ENCODE results near the gene CHML.
"Not testable (repeated sequence)": the region's sequence is repeated elsewhere in the genome, so short reads cannot be mapped to it uniquely, and the experiment has no call there.

The CHML gene

DNA sequence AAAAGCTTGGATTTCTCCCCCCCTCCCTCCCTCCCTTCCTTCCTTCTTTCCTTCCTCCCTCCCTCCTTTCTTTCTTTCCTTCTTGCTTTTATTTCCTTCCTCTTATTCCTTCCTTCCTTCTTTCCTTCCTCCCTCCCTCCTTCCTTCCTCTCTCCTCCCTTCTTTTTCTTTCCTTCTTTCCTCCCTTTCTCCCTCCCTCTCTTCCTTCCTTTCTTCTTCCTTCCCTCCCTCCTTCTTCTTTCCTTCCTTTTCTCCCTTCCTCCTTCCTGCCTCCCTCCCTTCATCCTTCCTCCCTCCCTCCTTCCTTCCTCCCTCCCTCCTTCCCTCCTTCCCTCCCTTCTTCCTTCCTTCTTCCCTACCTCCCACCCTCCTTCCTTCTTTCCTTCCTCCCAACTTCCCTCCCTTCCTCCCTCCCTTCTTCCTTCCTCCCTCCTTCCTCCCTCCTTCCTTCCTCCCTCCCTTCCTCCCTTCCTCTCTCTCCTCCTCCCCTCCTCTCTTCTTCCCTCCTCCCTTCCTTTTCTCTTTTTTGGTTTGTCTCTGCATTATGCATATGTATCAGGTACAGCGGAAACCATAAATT, 34.7 kb upstream of the CHML start:
- H3K9ac ChIP-seq: no peak overlapping the region
- TF ChIP-seq Cebpa-rat (IDR thresholded peaks at IDR 0.05): no peak
- no peaks in the 10 kb centered on the region for H3K27me3 ChIP-seq
- no peak overlapping the region for H3K4me3 ChIP-seq
- H3K4me2 ChIP-seq: no peak overlapping the region
- H3K27ac ChIP-seq: no peak overlapping the region
- no peaks in the 10 kb centered on the region for H4K20me1 ChIP-seq
- no peaks in the 10 kb centered on the region for H3K9me3 ChIP-seq
- H3K4me1 ChIP-seq: no peaks in the 10 kb centered on the region
- H3K36me3 ChIP-seq: no peaks in the 10 kb centered on the region

DNA sequence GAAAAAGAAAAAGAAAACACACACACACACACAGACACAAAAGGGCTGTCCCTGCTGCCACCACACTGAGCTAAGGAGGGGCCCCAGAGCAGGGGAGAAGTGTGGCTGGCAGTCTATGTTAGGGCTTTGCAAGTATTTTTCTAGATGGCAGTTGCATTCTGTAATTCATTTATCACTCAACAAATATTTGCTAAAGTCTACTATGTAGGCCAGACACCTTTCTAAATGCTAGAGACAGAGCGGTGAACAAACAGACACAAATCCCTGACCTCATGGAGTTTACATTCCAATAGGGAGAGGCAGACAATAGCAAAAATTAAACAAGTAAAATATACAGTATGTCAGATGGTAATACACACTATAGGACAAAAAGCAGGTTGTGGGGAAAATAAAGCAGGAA, 32.1 kb upstream of the CHML start:
- Histone ChIP-seq H3K9ac (no peak overlapping the region), H3K36me3 (no peaks in the 10 kb centered on the region), H4K20me1 (no peaks in the 10 kb centered on the region), H3K27ac (no peak overlapping the region), H3K4me1 (no peaks in the 10 kb centered on the region), H3K9me3 (no peaks in the 10 kb centered on the region), H3K4me2 (no peak overlapping the region), H3K27me3 (no peaks in the 10 kb centered on the region), H3K4me3 (no peak overlapping the region)
- TF ChIP-seq Cebpa-rat (IDR thresholded peaks at IDR 0.05): no peak

DNA sequence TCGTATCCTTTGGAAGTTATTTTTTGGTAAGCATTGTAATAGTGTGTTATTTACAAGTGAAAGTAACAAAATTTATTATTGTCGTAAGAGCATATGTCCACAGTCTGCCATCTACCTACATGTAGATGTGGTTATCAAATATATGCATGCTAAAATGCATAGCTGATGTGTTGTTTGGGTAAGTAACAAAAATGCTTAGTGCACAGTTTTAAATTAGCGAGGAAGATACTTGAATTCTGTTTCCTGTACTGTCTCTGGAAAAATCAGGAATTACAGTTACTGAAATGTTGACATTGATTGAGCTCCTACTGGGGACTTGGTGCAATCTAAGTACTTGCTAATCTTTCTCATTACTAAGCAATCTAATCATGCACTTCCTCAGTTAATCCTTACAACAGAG, 26.2 kb upstream of the CHML start:
- no peak for TF ChIP-seq Cebpa-rat (IDR thresholded peaks at IDR 0.05)
- Histone ChIP-seq H3K4me2 (no peak overlapping the region), H3K4me3 (no peak overlapping the region), H3K9ac (no peak overlapping the region), H3K27ac (no peak overlapping the region), H3K36me3 (no peaks in the 10 kb centered on the region), H4K20me1 (no peaks in the 10 kb centered on the region), H3K9me3 (no peaks in the 10 kb centered on the region), H3K27me3 (no peaks in the 10 kb centered on the region), H3K4me1 (no peaks in the 10 kb centered on the region)

GRCh38 chr1:241660424-241660972, 20.3 kb upstream of the CHML start:
- no peak for TF ChIP-seq Cebpa-rat (IDR thresholded peaks at IDR 0.05)
- no peak overlapping the region for H3K4me3 ChIP-seq
- no peak overlapping the region for H3K27ac ChIP-seq
- H3K4me2 ChIP-seq: no peak overlapping the region
- no peaks in the 10 kb centered on the region for H3K36me3 ChIP-seq
- no peaks in the 10 kb centered on the region for H3K27me3 ChIP-seq
- no peak overlapping the region for H3K9ac ChIP-seq
- H3K4me1 ChIP-seq: no peaks in the 10 kb centered on the region
- H3K9me3 ChIP-seq: no peaks in the 10 kb centered on the region
- no peaks in the 10 kb centered on the region for H4K20me1 ChIP-seq

- not testable (repeated sequence) for H3K4me1 ChIP-seq, H3K9ac ChIP-seq, H4K20me1 ChIP-seq, H3K9me3 ChIP-seq, H3K27me3 ChIP-seq, H3K36me3 ChIP-seq, H3K27ac ChIP-seq, H3K4me3 ChIP-seq, H3K4me2 ChIP-seq
Observed at GRCh38 chr1:241659016-241659415, 18.8 kb upstream of the CHML start.

DNA sequence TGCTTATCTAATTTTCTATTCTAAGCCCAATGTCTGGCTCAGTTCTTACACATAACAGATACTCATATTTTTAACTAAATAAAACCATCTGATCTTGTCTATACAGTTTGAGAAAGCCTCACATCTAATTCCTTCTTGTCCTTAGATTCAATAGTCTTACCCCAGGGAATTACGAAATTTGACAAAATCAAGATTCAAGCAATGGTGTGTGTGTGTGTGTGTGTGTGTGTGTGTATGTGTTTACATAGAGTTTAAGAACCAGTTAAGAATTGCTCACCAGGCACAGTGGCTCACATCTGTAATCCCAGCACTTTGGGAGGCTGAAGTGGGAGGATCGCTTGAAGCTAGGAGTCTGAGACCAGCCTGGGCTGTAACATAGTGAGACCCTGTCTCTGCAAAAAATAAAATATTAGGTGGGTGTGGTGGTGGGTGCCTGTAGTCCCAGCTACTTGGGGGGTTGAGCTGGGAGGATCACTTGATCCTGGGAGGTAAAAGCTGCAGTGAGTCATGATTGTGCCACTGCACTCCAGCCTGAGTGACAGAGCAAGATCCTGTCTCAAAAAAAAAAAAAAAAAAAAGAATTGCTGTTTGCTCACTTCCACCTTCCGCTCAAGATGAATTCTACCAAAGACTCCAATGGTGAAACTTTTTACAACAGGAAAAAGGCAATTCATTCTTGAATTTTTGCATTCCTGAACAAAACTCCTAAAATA, 18.1 kb upstream of the CHML start:
- H3K9ac ChIP-seq: no peak overlapping the region
- H3K36me3 ChIP-seq: no peaks in the 10 kb centered on the region
- H3K27me3 ChIP-seq: no peaks in the 10 kb centered on the region
- no peaks in the 10 kb centered on the region for H3K4me1 ChIP-seq
- H3K27ac ChIP-seq: no peak overlapping the region
- TF ChIP-seq Cebpa-rat (IDR thresholded peaks at IDR 0.05): no peak
- no peak overlapping the region for H3K4me3 ChIP-seq
- H3K9me3 ChIP-seq: no peaks in the 10 kb centered on the region
- H3K4me2 ChIP-seq: no peak overlapping the region
- no peaks in the 10 kb centered on the region for H4K20me1 ChIP-seq

DNA sequence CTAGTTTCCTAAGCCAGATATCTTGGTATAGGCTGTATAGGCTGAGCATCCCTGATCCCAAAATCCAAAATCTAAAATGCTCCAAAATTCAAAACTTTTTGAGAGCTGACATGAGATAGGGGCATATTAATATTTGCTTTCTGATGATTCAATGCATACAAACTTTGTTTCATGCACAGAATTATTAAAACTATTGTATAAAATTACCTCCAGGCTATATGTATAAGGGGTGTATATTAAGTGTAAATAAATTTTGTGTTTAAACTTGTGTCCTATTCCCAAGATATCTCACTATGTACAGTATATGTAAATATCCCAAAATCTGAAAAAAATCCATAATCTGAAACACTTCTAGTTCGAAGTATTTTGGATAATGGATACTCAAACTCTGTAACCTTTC, 14.5 kb upstream of the CHML start:
- no peak overlapping the region for H3K4me3 ChIP-seq
- no peaks in the 10 kb centered on the region for H3K9me3 ChIP-seq
- H3K27me3 ChIP-seq: no peaks in the 10 kb centered on the region
- no peak overlapping the region for H3K4me2 ChIP-seq
- H3K4me1 ChIP-seq: no peaks in the 10 kb centered on the region
- H3K9ac ChIP-seq: no peak overlapping the region
- H3K36me3 ChIP-seq: no peaks in the 10 kb centered on the region
- H3K27ac ChIP-seq: no peak overlapping the region
- TF ChIP-seq Cebpa-rat (IDR thresholded peaks at IDR 0.05): no peak
- no peaks in the 10 kb centered on the region for H4K20me1 ChIP-seq

- Histone ChIP-seq H3K9ac (no peak overlapping the region), H3K27me3 (no peaks in the 10 kb centered on the region), H3K4me2 (no peak overlapping the region), H3K4me1 (no peaks in the 10 kb centered on the region), H4K20me1 (no peaks in the 10 kb centered on the region), H3K9me3 (no peaks in the 10 kb centered on the region), H3K27ac (no peak overlapping the region), H3K36me3 (no peaks in the 10 kb centered on the region), H3K4me3 (no peak overlapping the region)
- TF ChIP-seq Cebpa-rat (IDR thresholded peaks at IDR 0.05): no peak
Observed at GRCh38 chr1:241654019-241654418, 13.8 kb upstream of the CHML start.

DNA sequence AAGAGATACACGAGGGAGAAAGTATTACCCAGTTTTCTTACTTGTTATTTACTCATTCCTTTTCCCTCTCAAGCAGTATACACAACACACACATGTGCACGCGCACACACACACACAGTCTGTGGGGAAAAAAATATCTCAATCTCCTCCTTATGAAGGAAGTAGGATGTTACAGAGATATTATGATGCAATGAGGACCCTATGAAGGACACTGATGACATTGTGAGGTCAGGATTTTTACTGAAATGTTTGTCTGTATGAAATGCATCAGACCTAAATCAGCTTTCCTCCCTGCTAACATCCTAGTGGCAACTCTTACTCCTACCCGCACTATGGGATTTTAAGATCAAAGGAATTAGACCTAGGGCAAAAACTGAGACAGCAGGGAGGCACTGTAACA, 11.8 kb upstream of the CHML start, which contains the start of gene WDR64:
Gene WDR64, plus strand, starts transcription at position 270 of the 400 bp plus-strand sequence. CDS start 204 bp downstream, outside the sequence.
- no peak within 1 kb of the TSS for H3K4me3 ChIP-seq
- H3K36me3 ChIP-seq: no peaks in the 10 kb centered on the region
- H3K9ac ChIP-seq: no peak within 1 kb of the TSS
- H4K20me1 ChIP-seq: no peaks in the 10 kb centered on the region
- no peak within 1 kb of the TSS for H3K27ac ChIP-seq
- no peaks in the 10 kb centered on the region for H3K4me1 ChIP-seq
- H3K4me2 ChIP-seq: no peak within 1 kb of the TSS
- H3K27me3 ChIP-seq: no peaks in the 10 kb centered on the region
- no peak for TF ChIP-seq Cebpa-rat (IDR thresholded peaks at IDR 0.05)
- no peaks in the 10 kb centered on the region for H3K9me3 ChIP-seq

- Histone ChIP-seq H3K36me3 (no peaks in the 10 kb centered on the region), H3K27me3 (no peaks in the 10 kb centered on the region), H3K27ac (no peak overlapping the region), H3K4me2 (no peak overlapping the region), H3K9me3 (peaks cover 2% of the 10 kb centered on the region), H3K9ac (no peak overlapping the region), H4K20me1 (no peaks in the 10 kb centered on the region), H3K4me1 (no peaks in the 10 kb centered on the region), H3K4me3 (no peak overlapping the region)
- no peak for TF ChIP-seq Cebpa-rat (IDR thresholded peaks at IDR 0.05)
Observed at GRCh38 chr1:241648159-241648558, 8.0 kb upstream of the CHML start.

Measured in BLaER1 (cell line).